ENCODE results near the gene CNPY4. TPM values are rescaled to one million over a fixed set of nuclear protein-coding genes. Genes with fewer than 3 reads are reported as not detected.

Gene CNPY4
- total and polyA plus RNA-seq, 2 donors (not counting 3 experiments of a cell fraction or from before 2014, with no cell fraction given), result 28.6 to 33.7 TPM

- ChIA-PET CTCF (interaction anchor here (1.6 to 4.4 kb wide), 2 partner anchors 10 kb away, joined by 4 to 17 read pairs; partner anchors contain the start of genes GPC2 and STAG3), POLR2A (interaction anchor here (1.3 kb wide), 1 partner anchor 11 kb away, joined by 3 read pairs; the partner anchor contains the start of gene GPC2)
- no peaks in the 10 kb centered on the region for H3K9me1 ChIP-seq (replicated peaks; ENCODE audit: control insufficient read depth, extremely low read depth, insufficient read depth, low read length)
- H3K4me2 ChIP-seq (ENCODE audit: insufficient read depth, low read length), result no peak overlapping the region
- peaks cover 5 to 15% of the 10 kb centered on the region in 2 experiments for H3K27me3 ChIP-seq (ENCODE audit: control insufficient read depth in 2 of 2, insufficient read depth in 2 of 2, low read length in 2 of 2)
- no TSS peak for BruUV-seq (replicated peaks)
- FAIRE-seq (no peak), DNase-seq (ENCODE audit: low read depth, low spot score) (no peak)
- no peak overlapping the region for H3K4me3 ChIP-seq (replicated peaks in 1 of 3; ENCODE audit: insufficient read depth in 1 of 3, low read depth in 1 of 3, low read length in 3 of 3)
- TF ChIP-seq GATA2 (IDR thresholded peaks at IDR 0.05; ENCODE audit: insufficient read depth, insufficient read length, low read depth, low read length) (no peak), EZH2 (IDR thresholded peaks at IDR 0.05; ENCODE audit: borderline replicate concordance, low read depth, low read length, severe bottlenecking) (no peak), JUN (IDR thresholded peaks at IDR 0.05; ENCODE audit: borderline replicate concordance, insufficient read depth, insufficient read length, low read depth) (no peak), POLR2AphosphoS5 (IDR thresholded peaks at IDR 0.05; ENCODE audit: insufficient read depth, low read depth, low read length) (no peak), FOS (IDR thresholded peaks at IDR 0.05; ENCODE audit: borderline replicate concordance, insufficient read depth, low read length) (no peak), POLR2A (IDR thresholded peaks at IDR 0.05; ENCODE audit: low read depth, low read length) (no peak), MAX (IDR thresholded peaks at IDR 0.05; ENCODE audit: insufficient read depth, insufficient read length) (no peak), MYC (IDR thresholded peaks at IDR 0.05; ENCODE audit: low read depth, low read length) (no peak)
- TF ChIP-seq, protein P1, sequence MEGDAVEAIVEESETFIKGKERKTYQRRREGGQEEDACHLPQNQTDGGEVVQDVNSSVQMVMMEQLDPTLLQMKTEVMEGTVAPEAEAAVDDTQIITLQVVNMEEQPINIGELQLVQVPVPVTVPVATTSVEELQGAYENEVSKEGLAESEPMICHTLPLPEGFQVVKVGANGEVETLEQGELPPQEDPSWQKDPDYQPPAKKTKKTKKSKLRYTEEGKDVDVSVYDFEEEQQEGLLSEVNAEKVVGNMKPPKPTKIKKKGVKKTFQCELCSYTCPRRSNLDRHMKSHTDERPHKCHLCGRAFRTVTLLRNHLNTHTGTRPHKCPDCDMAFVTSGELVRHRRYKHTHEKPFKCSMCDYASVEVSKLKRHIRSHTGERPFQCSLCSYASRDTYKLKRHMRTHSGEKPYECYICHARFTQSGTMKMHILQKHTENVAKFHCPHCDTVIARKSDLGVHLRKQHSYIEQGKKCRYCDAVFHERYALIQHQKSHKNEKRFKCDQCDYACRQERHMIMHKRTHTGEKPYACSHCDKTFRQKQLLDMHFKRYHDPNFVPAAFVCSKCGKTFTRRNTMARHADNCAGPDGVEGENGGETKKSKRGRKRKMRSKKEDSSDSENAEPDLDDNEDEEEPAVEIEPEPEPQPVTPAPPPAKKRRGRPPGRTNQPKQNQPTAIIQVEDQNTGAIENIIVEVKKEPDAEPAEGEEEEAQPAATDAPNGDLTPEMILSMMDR (IDR thresholded peaks at IDR 0.05; ENCODE audit: extremely low read depth in 1 of 2, insufficient read depth in 1 of 2, low read depth in 1 of 2, low read length in 2 of 2), result no peak
- no peak overlapping the region for H3K27ac ChIP-seq (ENCODE audit: insufficient read depth, low read depth, low read length)
- peaks cover 14% of the 10 kb centered on the region for H3K4me1 ChIP-seq (ENCODE audit: control insufficient read depth, extremely low read depth, insufficient read depth, low read length)
- no peak overlapping the region for H2AFZ ChIP-seq (ENCODE audit: low read depth, low read length)
- H3K9me3 ChIP-seq (replicated peaks; ENCODE audit: control insufficient read depth, insufficient read depth, low read length), result no peaks in the 10 kb centered on the region
- H3K36me3 ChIP-seq (ENCODE audit: control insufficient read depth in 2 of 2, extremely low read depth in 1 of 2, insufficient read depth in 2 of 2, low read length in 2 of 2), result no peaks in the 10 kb centered on the region
- no peaks in the 10 kb centered on the region for H3K79me2 ChIP-seq (ENCODE audit: control insufficient read depth, insufficient read depth, low read length)
- H3K9ac ChIP-seq (replicated peaks; ENCODE audit: extremely low read depth, insufficient read depth, low read length), result no peak overlapping the region
- intact Hi-C loops (cut with micrococcal nuclease), result no loop called here
- dilution Hi-C loops (cut with MboI; ENCODE audit: extremely low pct_ligation_motif_present, low sequenced_read_pairs), result no loop called here
- no peaks in the 10 kb centered on the region for H4K20me1 ChIP-seq (replicated peaks; ENCODE audit: control insufficient read depth, extremely low read depth, insufficient read depth, low read length)
These were observed 47.0 kb downstream of the CNPY4 start for GRCh38 chr7:100166317-100166940.
